ENCODE results near the gene NPAS3. TPM values are rescaled to one million over a fixed set of nuclear protein-coding genes. Genes with fewer than 3 reads are reported as not detected.

Gene NPAS3
- total RNA-seq, 2 donors from 2014 or later = 1.1 to 1.8 TPM

DNA sequence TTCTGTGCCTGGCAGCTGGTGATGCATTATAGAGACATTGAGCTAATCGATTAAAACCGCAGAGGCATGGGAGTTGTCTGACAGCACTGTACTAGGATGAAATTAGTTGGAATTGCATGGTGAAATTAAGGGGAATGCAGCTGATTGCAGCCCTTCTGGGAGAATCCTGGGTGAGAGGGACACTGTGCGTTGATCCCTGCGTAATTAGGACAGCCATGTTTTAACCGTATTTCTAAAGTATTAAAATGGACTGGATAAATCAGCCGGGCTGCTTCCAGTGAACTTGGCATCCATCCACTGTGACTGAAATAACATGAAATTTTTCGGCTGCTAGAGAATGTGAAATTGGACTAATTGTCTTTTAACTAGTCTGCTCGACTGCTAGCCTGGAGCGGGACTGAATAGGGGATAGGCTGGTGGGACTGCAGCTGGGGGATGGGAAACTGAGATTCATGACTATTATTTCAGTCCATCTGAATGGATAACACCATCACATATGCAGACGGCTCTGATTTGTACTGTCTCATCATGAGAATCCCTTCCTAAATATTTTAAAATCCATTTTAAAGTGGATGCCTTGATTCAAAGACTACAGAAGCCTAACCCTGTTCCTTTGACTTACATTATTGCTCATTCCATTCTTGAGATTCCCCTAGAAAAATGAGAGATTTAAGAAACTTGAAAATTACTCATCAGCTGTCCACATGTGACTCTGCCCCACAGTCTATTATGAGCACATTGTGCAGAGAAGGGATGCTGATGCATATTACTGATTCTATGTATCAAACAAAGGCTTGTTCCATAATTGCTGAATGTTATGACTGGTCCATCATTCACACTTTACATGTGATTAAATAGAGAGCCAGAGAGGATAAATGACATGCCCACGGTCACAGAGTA lies 343.9 kb downstream of the NPAS3 start:
- Histone ChIP-seq H3K4me1 (replicated peaks) (no peaks in the 10 kb centered on the region), H3K27me3 (replicated peaks; ENCODE audit: insufficient read depth) (no peaks in the 10 kb centered on the region), H3K27ac (no peak overlapping the region), H3K36me3 (no peaks in the 10 kb centered on the region), H3K4me3 (no peak overlapping the region), H3K9me3 (no peaks in the 10 kb centered on the region)
- intact Hi-C loops (cut with DNase I) = no loop called here
- TF ChIP-seq POLR2A (IDR thresholded peaks at IDR 0.05) = no peak
- TF ChIP-seq, protein P1, sequence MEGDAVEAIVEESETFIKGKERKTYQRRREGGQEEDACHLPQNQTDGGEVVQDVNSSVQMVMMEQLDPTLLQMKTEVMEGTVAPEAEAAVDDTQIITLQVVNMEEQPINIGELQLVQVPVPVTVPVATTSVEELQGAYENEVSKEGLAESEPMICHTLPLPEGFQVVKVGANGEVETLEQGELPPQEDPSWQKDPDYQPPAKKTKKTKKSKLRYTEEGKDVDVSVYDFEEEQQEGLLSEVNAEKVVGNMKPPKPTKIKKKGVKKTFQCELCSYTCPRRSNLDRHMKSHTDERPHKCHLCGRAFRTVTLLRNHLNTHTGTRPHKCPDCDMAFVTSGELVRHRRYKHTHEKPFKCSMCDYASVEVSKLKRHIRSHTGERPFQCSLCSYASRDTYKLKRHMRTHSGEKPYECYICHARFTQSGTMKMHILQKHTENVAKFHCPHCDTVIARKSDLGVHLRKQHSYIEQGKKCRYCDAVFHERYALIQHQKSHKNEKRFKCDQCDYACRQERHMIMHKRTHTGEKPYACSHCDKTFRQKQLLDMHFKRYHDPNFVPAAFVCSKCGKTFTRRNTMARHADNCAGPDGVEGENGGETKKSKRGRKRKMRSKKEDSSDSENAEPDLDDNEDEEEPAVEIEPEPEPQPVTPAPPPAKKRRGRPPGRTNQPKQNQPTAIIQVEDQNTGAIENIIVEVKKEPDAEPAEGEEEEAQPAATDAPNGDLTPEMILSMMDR (IDR thresholded peaks at IDR 0.05) = no peak
- TF ChIP-seq POLR2AphosphoS5 (IDR thresholded peaks at IDR 0.05) = no peak
- WGBS = 74% methylated on average over 11 of the region's 11 CpGs
- no peak for DNase-seq (ENCODE audit: low spot score)

DNA sequence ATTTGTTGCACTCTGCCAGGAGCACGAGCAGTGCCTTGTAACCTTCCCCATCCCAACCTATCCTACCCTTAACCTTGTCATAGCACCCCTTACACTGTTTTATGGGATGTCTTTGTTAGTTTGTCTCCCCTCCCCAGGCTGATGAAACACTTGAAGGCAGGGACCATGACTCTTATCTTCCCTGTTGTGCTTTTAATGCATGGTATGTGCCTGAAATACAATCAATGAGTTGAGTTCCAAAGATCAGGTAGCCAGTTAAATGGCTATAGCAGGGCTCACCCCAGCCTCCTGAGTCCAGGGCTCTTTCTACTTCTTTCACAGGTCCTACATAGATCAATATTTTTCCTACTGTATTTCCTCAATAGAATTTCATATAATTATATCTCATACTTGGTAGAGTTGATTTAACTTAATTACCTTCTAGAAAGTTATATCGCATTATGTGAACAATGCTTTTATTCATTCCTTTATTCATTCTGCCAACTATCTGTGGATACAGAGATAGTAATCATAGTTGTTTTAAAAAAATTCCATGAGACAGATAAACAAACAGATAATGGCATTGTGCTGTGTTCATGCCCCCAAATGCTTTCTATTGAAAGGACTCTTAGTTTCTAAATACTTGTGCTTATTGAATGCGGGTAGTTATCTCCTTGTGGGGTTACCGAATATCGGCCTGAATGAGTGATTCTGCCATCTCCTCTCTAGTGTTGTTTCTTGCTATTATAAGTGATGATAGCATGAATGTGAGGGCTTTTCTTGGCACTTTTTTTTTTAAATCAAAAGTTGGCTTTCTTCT lies 347.4 kb downstream of the NPAS3 start:
- no peaks in the 10 kb centered on the region for H3K9me3 ChIP-seq
- no peaks in the 10 kb centered on the region for H3K4me1 ChIP-seq (replicated peaks)
- TF ChIP-seq POLR2AphosphoS5 (IDR thresholded peaks at IDR 0.05) = no peak
- TF ChIP-seq, protein P1 (IDR thresholded peaks at IDR 0.05) = no peak
- TF ChIP-seq POLR2A (IDR thresholded peaks at IDR 0.05) = no peak
- H3K36me3 ChIP-seq = no peaks in the 10 kb centered on the region
- H3K27ac ChIP-seq = no peak overlapping the region
- intact Hi-C loops (cut with DNase I) = no loop called here
- no peak for DNase-seq (ENCODE audit: low spot score)
- H3K4me3 ChIP-seq = no peak overlapping the region
- WGBS = 66% methylated on average over 5 of the region's 5 CpGs
- H3K27me3 ChIP-seq (replicated peaks; ENCODE audit: insufficient read depth) = no peaks in the 10 kb centered on the region

DNA sequence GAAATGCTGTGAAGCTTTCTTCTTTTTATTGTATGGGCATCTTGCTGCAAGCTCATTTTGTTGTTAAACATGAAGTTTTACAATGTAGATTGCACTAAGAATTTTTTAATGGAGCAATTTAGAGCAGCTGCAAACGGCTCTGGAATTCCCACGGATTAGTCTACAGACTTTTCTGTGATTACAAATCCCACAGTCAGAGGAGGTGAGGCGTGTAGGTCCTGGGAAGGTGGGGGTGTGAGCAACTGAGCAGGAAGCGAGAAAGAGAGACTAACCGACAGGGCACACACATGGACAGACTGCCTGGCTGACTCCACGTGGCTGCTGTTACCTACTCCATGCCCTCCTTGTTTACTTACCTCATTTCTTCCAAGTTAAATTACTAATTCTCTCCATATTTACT lies 348.5 kb downstream of the NPAS3 start:
- WGBS = 37% methylated on average over 6 of the region's 6 CpGs
- Histone ChIP-seq H3K36me3 (no peaks in the 10 kb centered on the region), H3K27ac (no peak overlapping the region), H3K4me1 (replicated peaks) (no peaks in the 10 kb centered on the region), H3K9me3 (no peaks in the 10 kb centered on the region), H3K4me3 (no peak overlapping the region), H3K27me3 (replicated peaks; ENCODE audit: insufficient read depth) (no peaks in the 10 kb centered on the region)
- DNase-seq (ENCODE audit: low spot score) = no peak
- intact Hi-C loops (cut with DNase I) = no loop called here
- no peak for TF ChIP-seq POLR2A (IDR thresholded peaks at IDR 0.05)
- TF ChIP-seq, protein P1 (IDR thresholded peaks at IDR 0.05) = no peak
- no peak for TF ChIP-seq POLR2AphosphoS5 (IDR thresholded peaks at IDR 0.05)

DNA sequence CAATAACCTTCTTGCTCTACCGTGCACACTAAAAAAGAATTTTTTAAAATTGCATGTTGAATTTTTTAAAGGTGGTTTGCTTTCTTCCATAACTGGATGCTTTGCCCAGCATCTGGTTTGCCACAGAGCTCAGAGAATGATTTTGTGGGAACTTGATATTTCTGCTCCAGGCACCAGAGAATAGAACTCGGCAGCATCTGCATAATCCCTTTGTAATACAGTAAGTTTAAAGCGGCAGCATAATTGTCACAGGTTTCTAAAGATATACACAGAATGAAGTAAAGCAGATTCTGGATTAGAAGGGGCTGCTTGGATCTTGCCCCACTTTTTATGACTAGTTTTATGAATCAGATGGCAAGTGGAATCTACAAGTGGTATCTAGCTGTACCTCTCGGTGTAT lies 352.0 kb downstream of the NPAS3 start:
- Histone ChIP-seq H3K27me3 (replicated peaks; ENCODE audit: insufficient read depth) (no peaks in the 10 kb centered on the region), H3K9me3 (no peaks in the 10 kb centered on the region), H3K4me1 (replicated peaks) (no peaks in the 10 kb centered on the region), H3K4me3 (no peak overlapping the region), H3K36me3 (no peaks in the 10 kb centered on the region), H3K27ac (no peak overlapping the region)
- DNase-seq (ENCODE audit: low spot score) = no peak
- intact Hi-C loops (cut with DNase I) = no loop called here
- no peak for TF ChIP-seq POLR2A (IDR thresholded peaks at IDR 0.05)
- TF ChIP-seq, protein P1 (IDR thresholded peaks at IDR 0.05) = no peak
- no peak for TF ChIP-seq POLR2AphosphoS5 (IDR thresholded peaks at IDR 0.05)
- 78% methylated on average over 4 of the region's 4 CpGs for WGBS
